Epithelial cell of prostate (primary cell): Measurements from ENCODE around the gene R3HDM2.

Experiments used
- DNase-seq: peaks from one replicate; pipeline ENCODE4 v3.0.0-alpha.2; 2011; ENCODE audit warnings: low read depth, low spot score
- H3K27ac ChIP-seq: fragments of 450-650 bp; 2 replicates; pipeline ENCODE4 v1.5.1; 2017; ENCODE audit warnings: mild to moderate bottlenecking

The R3HDM2 gene

DNA sequence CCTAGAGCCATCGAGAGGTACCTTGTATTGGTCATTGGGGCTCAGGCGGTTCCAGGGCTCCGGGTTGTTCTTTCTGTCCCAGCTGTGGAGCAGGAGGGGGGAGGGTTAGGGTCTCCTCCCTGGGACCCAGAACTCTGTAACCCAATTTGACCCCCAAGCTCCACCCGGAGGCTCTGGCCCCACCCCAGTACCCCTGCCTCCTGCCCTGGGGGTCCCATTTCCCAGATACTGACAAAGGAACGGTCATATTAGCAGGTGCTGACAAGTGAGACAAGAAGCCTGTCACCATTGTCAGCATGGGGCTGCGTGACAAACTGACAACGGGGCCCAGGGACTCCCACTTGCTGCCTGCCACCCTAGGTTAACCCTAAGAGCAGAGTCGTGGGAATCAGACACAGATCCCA, 195.1 kb downstream of the R3HDM2 start:
- DNase-seq = no peak
- no peak overlapping the region for H3K27ac ChIP-seq

DNA sequence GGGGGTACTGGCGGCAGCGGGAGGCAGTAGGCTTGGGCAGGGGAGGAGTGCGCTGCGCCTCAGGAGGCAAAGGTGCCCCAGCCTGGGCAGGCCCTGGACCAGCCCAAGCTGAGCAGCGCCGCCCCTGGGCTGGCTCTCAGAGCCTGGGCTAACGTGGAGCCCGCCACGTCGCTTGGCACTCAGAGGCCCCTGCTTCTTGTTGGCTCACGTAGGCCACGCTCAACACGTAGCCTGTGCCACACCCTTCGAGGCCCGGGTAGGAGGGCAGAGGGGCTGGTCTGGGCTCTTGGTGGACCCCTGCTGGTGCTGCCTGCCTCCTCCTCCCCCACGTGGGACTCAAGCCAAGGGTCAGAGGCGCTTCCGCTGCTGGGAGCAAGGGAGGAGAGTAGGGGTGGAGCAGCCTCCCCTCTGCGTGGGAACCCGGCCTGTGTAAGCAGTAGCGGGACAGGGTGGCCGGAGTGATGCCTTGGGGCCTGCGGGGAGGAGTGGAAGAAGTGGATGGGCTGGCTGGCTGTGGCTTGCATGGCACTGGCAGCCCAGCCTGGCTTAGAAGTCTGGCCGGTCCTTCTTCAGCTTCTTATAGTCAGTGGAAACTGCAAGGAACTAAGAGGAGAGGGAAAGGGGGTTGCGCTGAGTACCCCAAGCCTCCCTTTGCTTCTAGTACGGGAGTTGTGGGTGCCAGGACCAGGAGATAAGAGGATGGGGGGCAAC, 195.7 kb downstream of the R3HDM2 start:
- no peak overlapping the region for H3K27ac ChIP-seq
- no peak for DNase-seq

DNA sequence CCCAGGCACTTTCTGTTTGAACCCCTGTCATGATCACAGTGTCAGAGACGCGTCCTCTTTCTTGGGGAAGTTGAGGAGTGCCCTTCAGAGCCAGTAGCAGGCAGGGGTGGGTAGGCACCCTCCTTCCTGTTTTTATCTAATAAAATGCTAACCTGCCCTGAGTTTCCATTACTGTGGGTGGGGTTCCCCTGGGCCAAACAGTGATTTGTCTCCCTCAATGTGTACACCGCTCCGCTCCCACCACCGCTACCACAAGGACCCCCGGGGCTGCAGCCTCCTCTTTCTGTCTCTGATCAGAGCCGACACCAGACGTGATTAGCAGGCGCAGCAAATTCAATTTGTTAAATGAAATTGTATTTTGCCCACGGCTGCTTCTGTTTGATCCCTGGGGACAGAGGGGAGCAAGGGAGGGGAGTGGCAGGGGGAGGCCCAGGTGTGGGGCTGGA, 196.2 kb downstream of the R3HDM2 start:
- H3K27ac ChIP-seq = no peak overlapping the region
- DNase-seq = no peak

DNA sequence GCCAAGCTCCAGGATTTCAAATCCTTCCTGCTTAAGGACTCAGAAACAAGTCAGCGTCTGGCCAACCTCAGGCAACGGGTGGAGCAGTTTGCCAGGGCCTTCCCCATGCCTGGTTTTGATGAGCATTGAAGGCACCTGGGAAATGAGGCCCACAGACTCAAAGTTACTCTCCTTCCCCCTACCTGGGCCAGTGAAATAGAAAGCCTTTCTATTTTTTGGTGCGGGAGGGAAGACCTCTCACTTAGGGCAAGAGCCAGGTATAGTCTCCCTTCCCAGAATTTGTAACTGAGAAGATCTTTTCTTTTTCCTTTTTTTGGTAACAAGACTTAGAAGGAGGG, 196.6 kb downstream of the R3HDM2 start:
- H3K27ac ChIP-seq = no peak overlapping the region

DNA sequence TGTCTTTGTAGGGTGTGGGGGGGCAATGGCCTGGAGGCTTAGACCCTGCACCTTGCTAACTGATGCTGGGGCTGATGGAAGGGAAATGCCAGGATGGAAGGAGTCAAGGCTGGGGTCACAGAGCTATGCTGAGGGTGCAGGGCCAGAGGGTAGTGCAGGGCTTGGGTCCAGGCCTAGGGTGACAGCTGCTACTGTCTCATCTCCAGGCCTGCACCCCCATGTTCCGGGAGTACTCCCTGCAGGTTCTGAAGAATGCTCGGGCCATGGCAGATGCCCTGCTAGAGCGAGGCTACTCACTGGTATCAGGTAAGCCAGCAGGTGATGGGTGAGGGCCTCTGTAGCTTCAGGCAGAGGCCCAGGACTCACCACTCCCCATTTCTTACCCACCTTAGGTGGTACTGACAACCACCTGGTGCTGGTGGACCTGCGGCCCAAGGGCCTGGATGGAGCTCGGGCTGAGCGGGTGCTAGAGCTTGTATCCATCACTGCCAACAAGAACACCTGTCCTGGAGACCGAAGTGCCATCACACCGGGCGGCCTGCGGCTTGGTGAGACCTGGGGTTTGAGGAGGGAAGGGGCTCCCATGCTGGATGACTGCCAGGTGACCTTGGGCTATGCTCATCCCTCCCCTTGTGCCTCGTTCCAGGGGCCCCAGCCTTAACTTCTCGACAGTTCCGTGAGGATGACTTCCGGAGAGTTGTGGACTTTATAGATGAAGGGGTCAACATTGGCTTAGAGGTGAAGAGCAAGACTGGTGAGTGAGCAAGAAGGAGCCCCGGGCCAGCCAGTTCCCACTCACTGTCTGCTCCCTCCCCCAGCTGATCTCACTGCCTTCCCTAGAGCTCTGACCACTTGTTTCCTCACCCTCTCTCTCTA, 197.2 kb downstream of the R3HDM2 start:
- no peak overlapping the region for H3K27ac ChIP-seq

More for the DNA sequence above, 196.6 kb downstream of the R3HDM2 start:
- DNase-seq = no peak

DNA sequence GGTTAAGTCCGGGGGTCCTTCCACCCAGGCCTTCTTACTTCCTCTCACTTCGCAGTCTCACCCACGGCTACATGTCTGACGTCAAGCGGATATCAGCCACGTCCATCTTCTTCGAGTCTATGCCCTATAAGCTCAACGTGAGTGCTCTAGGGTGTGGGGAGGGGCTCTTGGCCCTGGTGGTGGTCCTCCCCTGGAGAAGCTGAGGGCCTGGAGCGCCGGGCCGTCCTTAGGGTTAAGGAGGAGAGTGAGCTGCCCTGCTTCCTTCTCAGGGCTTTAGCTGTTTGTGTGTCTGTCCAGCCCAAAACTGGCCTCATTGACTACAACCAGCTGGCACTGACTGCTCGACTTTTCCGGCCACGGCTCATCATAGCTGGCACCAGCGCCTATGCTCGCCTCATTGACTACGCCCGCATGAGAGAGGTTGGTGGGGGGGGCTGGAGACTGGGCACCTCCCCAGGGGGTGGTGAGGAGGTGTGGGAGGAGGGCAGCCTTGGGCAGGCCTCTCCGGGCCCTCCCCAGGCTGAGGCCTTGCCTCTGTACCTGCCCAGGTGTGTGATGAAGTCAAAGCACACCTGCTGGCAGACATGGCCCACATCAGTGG, 198.6 kb downstream of the R3HDM2 start:
- DNase-seq = no peak
- H3K27ac ChIP-seq = no peak overlapping the region

More for the DNA sequence above, 197.2 kb downstream of the R3HDM2 start:
- no peak for DNase-seq

DNA sequence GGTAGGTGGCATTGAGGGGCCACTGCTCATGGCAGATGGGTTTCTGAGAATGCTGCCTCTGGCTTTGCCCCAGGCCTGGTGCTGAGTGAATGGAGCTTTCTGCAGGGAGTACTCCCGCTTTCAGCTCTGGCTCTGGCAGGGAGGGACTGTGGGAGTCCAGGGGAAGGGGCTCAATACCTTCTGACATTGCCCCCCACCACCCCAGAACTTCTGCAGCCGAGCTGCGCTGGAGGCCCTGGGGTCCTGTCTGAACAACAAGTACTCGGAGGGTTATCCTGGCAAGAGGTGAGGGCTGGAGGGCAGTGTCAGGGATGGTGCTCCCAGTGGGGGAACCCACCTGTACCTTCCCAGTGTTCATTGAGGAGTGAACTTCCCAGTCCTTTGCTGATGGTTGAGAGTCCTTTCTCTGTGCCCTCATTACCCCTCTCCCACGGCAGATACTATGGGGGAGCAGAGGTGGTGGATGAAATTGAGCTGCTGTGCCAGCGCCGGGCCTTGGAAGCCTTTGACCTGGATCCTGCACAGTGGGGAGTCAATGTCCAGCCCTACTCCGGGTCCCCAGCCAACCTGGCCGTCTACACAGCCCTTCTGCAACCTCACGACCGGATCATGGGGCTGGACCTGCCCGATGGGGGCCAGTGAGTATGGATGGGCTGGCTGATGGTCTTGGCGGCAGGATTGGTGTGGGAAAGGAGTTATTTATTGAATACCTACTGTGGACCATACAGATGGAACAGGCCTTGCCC, 199.4 kb downstream of the R3HDM2 start:
- no peak for DNase-seq
- H3K27ac ChIP-seq = peak overlapping the region; percentile 85

DNA sequence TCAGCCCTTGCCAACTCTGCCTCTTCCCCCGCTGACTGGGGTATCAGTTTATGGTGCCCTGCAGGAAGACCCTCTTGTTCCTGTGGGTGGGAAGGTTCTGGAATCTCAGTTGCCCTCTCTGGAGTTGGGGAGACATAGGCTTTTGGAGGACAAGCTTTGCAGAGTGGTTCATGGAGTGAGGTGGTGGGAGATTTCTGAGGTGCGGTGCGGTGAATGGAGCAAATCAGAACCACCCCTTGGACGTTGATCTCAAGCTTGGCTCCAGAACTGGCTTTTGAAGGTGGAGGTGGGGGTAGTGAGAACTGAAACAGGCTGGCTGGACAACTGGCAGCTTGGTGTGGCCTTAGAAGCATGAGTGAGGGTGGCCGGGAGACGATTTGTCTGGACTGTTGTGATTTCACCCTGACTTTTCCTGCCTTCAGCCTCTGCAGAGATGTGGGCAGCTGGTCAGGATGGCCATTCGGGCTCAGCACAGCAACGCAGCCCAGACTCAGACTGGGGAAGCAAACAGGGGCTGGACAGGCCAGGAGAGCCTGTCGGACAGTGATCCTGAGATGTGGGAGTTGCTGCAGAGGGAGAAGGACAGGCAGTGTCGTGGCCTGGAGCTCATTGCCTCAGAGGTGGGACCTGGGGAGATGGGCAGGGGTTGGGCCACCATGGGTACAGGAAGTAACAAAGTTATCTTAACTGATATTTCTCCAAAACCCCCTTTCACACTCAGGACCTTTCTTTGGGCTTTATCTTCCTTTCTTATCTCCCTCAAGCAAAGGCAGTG, 200.3 kb downstream of the R3HDM2 start:
- DNase-seq = no peak
- peak overlapping the region; percentile 85 for H3K27ac ChIP-seq

DNA sequence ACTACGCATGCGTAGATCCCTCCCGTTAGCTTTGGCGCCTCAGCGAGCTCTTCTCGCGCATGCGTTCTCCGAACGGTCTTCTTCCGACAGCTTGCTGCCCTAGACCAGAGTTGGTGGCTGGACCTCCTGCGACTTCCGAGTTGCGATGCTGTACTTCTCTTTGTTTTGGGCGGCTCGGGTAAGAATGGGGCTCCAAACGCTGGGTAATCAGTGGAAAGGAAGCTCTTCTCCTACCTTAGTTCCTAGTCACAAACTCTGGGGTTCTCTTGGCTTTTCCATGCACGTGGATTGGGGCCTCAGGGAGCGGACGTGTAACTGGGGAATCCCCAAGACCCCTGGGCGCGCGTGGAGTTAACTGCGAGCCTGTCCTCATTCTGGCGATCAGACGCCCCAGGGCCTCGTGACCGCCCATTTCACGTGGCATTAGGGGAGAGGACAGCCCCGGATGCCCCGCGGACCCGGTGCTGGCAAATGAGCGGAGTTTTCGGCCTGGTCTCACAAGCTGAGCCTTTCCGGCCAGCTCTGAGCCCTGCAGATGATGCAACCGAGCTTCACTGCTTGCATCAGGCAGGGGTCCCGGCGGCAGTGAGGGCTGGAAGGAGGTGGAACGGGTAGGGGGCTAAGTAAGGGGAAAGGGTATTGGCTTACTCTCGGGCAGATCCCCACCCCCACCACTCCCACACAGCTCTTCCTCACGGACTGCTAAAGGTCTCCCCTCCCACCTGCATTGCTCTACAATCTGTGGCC, 201.0 kb downstream of the R3HDM2 start, which contains the start of gene SHMT2:
SHMT2 (plus strand) TSS at position 78 of the 747 bp plus-strand sequence; CDS start at position 146, 68 bp downstream.
- peak within 1 kb of the TSS; percentile 85 for H3K27ac ChIP-seq
- DNase-seq = no peak

DNA sequence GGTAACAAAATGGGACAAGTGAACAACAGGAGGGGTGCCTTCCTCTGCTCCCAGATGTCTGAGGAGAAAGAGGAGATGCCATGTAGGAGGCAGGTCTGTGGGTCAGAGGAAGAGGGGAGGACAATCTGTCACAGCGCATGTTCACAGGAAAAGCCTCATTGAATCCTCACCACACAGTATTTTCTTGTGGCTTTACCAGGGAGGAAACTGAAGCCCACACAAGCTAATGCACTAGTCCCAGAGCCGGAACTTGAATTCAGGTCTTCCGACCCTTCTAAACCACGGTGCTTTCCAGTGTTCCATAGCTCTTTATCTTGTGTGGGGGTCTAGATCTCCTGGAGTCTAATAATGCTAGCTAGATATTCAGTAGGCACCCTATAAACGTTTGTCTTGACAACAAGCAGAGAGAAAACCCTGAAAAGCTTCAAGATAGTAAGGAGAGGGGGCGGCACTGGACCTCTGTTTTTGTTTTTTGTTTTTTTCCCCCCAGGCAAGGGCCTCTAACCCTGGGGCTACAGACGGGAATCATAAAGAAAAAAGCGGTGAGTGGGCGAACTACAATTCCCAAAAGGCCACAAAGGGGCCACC, 201.7 kb downstream of the R3HDM2 start:
- no peak for DNase-seq

DNA sequence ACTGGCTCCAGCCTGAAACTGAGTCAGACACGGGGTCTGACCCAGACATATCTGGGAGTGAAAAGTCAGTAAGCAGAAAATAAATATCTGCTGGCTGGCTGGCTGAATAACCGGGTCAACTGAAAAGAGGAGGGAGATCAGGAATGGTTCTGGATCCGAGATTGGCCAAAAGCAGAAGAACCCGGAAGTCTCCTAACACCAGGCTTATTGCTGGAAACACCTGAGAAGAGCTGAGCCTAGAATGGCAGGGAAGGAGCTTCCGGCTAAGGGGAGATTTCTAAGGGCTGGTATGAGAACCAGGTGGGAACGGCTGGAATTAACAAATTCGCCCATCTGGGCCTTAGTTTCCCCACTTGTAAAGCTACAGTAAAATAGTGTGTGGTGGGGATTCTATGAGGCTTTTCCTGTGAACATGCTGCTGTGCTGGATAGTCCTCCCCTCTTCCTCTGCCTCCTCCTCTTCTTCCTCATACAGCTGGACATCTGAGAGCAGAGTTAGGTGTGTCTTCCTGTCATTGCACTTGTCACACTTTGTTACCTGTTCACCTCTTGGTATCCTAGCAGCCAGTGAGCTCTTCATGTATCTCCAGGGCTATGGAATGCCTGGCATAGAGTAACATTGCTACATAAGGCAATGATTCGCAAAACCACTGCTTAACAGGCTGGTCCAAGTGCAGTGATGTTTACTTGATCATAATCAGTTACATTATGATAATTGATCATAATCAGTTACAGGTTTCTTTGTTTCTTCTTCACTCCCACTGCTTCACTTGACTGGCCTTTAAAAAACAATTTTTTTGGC, 203.3 kb downstream of the R3HDM2 start:
- DNase-seq = no peak
- no peak overlapping the region for H3K27ac ChIP-seq

More for the DNA sequence above, 201.7 kb downstream of the R3HDM2 start:
- H3K27ac ChIP-seq = peak overlapping the region; percentile 85

DNA sequence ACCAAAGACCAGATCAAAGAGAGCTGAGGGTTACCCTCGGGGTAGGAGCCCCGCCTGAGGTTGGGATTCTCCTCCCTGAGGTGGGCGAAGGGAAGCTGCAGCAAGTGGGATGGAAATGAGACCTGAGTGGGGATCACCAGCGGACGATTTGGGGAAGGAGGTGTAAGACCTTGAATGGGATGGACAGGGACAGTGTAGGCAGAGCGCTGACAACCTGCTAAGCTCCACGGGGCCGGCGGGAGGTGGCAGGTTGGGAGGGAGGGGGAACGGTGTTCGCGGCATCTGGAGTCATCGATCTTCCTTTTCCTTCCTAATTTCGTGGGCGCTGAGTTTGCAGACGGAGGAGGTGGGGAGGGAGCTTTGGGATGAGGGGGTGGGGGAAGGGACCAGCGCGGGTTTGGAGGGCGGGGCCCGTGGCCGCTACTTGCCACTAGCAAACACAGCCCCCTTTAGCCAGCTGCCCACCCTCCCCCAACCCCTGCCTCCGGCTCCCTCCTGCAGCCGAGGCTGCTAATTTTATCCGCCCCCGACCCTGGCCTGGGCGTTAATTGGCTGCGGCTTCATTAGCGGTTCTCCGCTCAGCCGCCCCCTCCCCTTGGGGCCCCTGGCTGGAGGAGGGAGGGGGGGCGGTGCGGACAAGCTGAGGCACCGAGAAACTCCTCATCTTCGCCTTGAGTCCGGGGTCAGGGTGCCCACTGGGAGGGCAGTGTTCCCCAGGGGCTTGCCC, 204.1 kb downstream of the R3HDM2 start:
- no peak for DNase-seq
- H3K27ac ChIP-seq = no peak overlapping the region

DNA sequence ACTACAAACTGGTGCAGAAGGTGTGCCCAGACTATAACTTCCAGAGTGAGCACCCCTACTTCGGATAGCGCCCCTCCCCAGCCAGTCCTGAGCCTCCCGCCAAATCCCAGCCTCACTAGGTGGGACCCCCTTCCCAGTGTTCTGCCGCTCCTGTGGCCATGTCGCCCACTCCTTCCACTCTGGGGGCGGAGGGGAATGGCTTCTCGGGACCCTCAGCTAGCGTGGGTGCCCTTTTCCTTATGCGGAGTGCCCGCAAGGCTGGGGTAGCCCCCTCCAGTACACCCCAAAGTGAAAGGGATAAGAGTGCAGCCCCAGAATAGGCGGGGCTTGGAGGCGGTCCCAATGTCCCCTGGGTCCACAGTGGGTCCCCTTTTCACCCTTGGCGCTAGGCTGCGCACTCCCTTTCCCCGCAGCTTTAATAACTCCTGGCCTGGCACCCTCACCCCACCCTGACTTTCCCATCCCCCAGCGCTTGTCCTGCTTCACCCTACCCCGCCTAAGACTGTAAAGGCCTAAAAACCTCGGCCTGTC, 205.1 kb downstream of the R3HDM2 start:
- H3K27ac ChIP-seq = no peak overlapping the region
- DNase-seq = no peak

DNA sequence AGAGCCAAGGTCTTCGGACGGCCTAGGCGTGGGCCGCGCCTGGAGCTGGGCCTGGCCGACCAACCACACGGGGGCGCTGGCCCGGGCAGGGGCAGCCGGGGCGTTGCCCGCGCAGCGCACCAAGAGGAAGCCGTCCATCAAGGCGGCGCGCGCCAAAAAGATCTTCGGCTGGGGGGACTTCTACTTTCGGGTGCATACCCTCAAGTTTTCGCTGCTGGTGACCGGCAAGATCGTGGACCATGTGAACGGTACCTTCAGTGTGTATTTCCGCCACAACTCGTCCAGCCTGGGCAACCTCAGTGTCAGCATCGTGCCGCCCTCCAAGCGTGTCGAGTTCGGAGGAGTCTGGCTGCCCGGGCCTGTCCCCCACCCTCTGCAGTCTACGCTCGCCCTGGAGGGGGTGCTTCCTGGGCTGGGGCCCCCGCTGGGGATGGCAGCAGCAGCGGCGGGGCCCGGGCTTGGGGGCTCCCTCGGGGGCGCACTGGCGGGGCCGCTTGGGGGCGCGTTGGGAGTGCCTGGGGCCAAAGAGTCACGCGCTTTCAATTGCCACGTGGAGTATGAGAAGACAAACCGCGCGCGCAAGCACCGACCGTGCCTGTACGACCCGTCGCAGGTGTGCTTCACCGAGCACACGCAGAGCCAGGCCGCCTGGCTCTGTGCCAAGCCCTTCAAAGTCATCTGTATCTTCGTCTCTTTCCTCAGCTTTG, 205.7 kb downstream of the R3HDM2 start:
- H3K27ac ChIP-seq = no peak overlapping the region
- DNase-seq = no peak

DNA sequence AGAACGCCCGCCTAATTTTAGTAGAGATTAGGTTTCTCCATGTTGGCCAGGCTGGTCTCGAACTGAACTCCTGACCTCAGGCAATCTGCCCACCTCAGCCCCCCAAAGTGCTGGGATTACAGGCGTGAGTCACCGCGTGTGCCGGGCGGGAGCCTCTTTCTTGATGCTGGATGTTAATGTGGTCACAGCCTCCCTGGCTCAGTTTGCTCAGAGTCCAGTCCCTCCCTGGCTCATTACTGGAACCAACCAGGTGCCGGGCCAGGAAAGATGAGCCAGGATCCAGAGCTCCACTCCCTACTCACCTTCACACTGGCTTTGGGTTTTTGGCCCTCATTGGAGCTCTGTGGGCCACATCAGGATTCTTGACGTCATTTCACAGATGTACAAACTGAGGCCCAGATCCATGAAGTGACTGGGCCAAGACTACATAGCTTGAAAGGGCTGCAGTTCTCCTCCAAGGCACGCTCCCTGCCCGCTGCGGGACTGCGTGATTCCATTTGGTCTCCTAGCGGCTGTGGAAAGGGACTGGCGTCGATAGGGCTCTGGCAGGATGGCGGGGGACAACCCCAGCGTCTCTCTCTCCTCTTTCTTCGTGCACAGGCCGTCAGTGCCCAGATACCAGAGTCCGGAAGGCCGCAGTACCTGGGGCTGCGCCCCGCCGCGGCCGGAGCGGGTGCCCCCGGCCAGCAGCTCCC, 206.4 kb downstream of the R3HDM2 start:
- H3K27ac ChIP-seq = no peak overlapping the region
- DNase-seq = no peak
